HG03558 (cell line): ENCODE measurements around the gene PTCD3.

Experiments used
- ATAC-seq: cut with Tn5 transposase; IDR thresholded peaks from one replicate; pipeline ENCODE4 v1.9.1; 2021; ENCODE audit warnings: moderate number of reproducible peaks; ENCODE audit not compliant: unreplicated experiment; ENCODE audit errors: extremely low read depth

The PTCD3 gene

GRCh38 chr2:86140969-86141392 lies 34.9 kb downstream of the PTCD3 start:
- no peak for ATAC-seq

DNA sequence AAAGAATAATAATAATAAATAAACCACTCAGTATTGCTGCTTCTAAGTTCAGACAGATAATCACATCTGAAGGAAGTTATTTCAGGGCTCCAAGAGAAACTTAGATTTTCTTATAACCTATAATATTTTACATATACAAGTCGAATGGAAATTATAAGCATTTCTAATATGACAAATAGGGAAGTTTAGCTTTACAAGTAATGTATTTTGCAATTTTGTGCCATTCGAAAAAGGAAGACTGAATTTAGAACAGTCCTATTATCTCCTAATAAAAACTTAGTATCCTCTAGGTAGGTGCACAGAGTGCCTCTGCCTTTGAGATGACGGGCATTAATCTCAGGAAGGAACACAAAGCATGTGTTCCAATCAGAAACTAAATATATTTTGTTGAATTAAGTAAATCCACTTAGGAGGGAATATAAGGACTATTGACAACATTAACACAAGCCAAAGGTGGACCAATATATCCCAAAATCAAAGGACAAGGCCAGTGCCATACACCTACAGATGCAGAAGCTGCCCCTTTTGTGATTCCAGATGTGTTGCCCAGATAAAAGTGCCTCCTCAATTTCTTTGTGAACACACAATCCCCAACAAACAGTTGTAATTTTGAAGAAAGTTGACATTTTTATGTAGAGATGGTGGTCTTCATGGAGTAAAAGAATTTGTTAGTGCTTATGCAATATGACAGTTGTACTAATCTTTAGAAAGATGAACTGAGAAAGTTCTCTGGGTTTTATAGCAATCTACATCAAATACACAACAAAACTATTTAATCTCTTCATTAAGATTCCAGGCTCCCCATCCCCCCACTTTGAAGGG lies 36.6 kb downstream of the PTCD3 start:
- no peak for ATAC-seq

DNA sequence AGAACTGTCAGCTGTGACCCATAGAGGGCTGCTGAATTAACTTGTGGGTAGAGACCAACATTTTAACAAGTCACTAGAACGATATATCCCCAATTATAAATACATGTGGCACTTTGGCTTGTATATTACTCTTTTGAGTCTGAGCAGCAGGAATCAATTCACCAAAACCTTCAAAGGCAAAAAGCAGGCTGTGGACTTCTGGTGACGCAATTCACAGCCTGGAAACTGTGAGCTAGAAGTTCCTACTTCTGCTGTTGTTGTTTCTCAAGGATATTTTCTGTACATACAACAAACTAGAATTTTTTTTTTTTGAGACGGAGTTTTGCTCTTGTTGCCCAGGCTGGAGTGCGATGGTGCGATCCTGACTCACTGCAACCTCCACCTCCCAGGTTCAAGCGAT lies 37.3 kb downstream of the PTCD3 start:
- no peak for ATAC-seq

- ATAC-seq, result no peak
Measured at GRCh38 chr2:86143926-86144685, 38.1 kb downstream of the PTCD3 start.

- no peak for ATAC-seq
Measured at GRCh38 chr2:86147793-86148192, 41.8 kb downstream of the PTCD3 start.

DNA sequence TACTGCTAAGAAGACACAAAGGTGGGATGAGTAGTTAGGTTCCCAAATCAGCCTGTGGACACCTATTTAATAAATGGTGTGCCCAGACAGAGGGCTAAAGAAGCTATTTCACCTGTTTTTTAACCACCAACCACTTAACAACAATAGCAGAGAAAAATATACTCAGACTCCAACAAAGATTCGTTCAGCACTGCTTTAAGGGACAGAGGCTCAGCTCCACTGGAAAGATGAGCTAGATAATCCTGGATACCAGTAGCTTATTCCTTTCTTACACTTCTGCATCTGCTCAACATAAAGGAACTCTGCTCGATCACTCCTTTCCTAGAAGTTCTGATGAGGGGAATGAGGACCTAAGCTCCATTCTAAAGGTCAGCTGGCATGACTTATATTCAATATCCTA lies 44.5 kb downstream of the PTCD3 start:
- no peak for ATAC-seq

GRCh38 chr2:86157009-86157556 lies 51.0 kb downstream of the PTCD3 start:
- no peak for ATAC-seq

GRCh38 chr2:86158286-86158685 lies 52.3 kb downstream of the PTCD3 start:
- ATAC-seq, result no peak

- no peak for ATAC-seq
Measured at GRCh38 chr2:86160156-86160952, 54.3 kb downstream of the PTCD3 start.

DNA sequence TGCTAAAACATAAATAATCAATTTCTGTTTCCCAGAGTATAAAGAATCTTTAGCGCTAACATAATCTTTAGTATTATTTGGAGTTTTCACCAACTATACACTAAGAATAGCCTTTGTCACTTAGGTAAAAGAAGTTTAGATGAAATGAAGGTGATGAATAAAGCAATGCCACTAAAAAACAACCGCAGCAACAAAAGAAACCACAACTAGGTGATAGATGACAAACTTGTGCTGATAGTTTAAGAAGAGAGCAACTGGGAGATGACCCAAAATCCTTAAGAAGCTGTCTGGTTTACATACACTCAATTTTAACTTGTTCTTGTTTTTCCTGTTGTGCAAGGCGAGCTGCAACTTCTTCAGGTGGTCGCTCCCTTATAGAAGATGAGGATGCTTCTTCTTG lies 64.4 kb downstream of the PTCD3 start:
- ATAC-seq, result no peak

DNA sequence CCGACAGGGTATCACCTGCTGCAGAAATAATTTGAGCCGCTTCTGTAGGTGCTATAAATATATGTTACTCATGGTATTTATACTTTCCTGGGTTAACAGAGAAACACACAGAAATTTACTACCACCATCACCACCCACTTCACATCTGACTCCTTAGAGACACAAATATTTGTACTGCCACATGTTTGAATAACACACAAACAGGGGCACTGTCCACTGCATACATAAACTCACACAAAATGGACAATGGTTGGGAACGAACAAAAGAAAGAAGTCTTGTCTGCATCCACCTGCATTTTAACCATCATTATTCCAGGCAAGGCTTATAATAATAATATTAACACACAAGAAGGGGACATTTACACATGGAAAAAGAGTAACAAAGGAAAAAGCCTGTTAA lies 65.3 kb downstream of the PTCD3 start:
- no peak for ATAC-seq

- no peak for ATAC-seq
Measured at GRCh38 chr2:86172610-86173009, 66.6 kb downstream of the PTCD3 start.

GRCh38 chr2:86174445-86174844 lies 68.4 kb downstream of the PTCD3 start:
- no peak for ATAC-seq

DNA sequence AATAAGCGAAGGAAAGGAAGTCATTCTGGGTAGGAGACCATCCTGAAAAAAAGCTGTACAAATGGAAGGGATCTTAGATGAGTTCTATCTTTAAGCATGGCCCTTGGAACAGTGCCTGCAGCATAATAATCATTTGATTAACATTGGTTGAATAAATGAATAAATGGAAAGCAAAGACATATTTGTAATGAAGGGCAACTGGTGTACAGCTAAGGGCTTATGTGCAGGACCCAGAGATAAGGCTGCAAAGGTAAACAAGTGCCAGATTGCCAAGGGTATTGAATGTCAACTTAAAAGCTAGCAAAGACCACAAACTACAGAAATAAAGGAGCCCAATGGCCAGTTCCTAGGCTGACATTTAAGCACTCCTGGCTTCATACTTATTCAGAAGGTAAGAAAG lies 69.8 kb downstream of the PTCD3 start:
- ATAC-seq, result no peak

GRCh38 chr2:86176597-86176996 lies 70.6 kb downstream of the PTCD3 start:
- no peak for ATAC-seq

GRCh38 chr2:86185517-86186212 lies 79.6 kb downstream of the PTCD3 start:
- ATAC-seq, result no peak

DNA sequence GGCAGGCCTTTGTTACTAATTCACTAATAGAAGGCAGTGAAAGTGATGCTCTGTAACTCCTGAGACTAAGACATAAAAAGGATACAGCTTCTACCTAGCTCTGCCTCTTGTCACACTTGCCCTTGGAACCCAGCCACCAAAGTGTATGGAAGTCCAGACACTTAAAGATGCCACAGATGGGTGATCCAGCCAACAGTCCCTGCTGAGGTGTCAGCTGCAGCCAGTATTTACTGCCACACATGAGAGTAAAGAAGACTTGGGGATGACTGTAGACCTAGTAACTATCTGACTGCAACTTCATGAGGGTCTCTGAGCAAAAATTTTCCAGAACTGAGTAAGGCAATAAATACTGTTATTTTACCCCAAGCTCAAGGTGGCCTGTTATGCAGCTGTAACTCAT lies 80.4 kb downstream of the PTCD3 start:
- ATAC-seq, result no peak

DNA sequence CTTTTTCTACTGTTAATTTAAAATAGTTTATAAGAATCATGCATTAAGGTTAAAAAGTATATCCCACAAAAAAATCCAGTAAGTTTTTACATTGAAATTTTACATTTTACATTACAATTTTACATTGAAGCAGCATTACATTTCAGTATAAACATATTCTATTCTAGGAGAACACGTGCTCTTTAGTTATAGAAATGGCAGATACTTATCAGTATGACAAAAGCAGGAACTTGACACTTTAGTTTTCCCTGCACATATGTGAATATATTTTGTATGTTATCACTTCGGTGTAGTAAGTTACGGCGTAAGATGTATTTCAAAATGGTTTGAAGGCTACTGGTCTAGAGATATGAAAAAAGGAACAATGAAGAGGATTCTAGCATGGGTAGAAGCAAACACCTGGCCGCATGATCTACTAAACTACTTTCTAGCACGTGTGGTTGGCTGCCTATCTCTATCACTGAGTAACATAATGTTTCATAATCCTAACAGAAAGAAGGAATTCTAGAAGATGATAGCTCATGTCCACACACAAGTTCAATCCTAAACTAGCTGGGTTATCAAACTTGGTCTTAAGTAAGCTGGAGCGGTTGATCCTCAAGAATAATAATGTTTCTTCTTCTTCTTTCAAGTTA lies 83.9 kb downstream of the PTCD3 start:
- no peak for ATAC-seq
